Measurements from ENCODE around the gene TMC7.

TMC7 gene

DNA sequence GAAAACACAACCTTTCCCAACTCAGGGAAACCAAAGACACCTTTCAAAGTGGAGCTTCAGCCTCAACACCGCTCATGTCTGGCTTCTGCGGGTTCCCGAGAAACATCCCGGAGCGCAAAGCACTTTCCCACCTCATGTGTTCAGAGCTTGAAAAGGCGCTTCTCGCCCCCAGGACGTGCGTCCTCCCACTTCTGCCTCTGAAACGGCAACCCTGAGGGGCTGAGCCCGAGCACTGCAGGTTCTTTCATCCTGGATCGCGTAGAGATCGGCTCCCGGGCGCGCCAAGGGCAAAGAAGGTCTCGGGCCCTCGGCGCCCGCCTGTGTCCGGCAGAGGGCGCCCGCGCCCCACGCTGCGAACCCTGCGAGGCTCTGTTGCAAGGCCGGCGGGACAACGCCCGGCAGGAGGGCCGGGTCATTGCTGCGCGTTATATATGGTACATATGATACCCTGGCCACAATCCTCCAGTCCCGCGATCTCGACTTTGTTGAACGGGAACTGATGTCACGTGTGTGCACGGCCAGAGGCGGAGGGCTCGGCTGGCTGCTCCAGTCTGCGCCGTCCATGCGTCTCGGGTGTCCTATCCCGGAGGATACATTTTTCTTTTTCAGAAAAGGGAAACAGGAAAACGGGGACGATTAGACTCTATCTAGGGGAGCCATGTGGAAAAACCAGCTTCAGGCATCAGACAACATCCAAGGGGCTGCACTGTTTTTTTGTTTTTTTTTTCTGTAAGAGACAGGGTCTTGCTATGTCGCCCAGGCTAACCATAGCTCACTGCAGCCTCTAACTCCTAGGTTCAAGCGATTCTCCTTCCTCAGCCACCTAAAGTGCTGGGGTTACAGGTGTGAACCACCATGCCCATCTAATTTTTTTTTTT is 102.8 kb downstream of the TMC7 start:
- Histone ChIP-seq H3K27me3 (replicated peaks in 2 of 5; ENCODE audit: control insufficient read depth in 4 of 5, insufficient read depth in 5 of 5, low read length in 4 of 5) (peaks cover 0 to 9% (median 2%) of the 10 kb centered on the region in 5 experiments), H3K36me3 (ENCODE audit: control insufficient read depth in 4 of 4, insufficient read depth in 4 of 4, low read length in 3 of 4) (peaks cover 0 to 3% (median 2%) of the 10 kb centered on the region in 4 experiments), H3K4me1 (ENCODE audit: control extremely low read depth in 1 of 4, control insufficient read depth in 4 of 4, insufficient read depth in 4 of 4, low read length in 3 of 4) (peaks cover 3 to 14% (median 13%) of the 10 kb centered on the region in 4 experiments), H3K4me3 (ENCODE audit: control insufficient read depth in 1 of 7, extremely low read depth in 1 of 7, insufficient read depth in 4 of 7, low read depth in 2 of 7, low read length in 6 of 7) (peak overlapping the region; percentile 23 to 76 (median 52)), H3K9me3 (ENCODE audit: control extremely low read depth in 1 of 5, control insufficient read depth in 4 of 5, insufficient read depth in 2 of 5, low read depth in 1 of 5, low read length in 4 of 5) (no peaks in the 10 kb centered on the region), H3K27ac (ENCODE audit: insufficient read depth in 1 of 2, low read depth in 1 of 2, low read length in 2 of 2, poor library complexity in 1 of 2, severe bottlenecking in 2 of 2) (no peak overlapping the region)
- ChIA-PET CTCF (interaction anchor here (0.7 to 4.8 kb wide), 19 partner anchors 8 to 432 kb away, joined by 3 to 61 read pairs (median 4); no protein-coding TSS in a partner anchor), POLR2A (no interaction called here)
- WGBS (ENCODE audit: insufficient coverage), result 5% methylated on average over 43 of the region's 52 CpGs
- DNase-seq, result peak; percentile 68 to 82 (median 81)

DNA sequence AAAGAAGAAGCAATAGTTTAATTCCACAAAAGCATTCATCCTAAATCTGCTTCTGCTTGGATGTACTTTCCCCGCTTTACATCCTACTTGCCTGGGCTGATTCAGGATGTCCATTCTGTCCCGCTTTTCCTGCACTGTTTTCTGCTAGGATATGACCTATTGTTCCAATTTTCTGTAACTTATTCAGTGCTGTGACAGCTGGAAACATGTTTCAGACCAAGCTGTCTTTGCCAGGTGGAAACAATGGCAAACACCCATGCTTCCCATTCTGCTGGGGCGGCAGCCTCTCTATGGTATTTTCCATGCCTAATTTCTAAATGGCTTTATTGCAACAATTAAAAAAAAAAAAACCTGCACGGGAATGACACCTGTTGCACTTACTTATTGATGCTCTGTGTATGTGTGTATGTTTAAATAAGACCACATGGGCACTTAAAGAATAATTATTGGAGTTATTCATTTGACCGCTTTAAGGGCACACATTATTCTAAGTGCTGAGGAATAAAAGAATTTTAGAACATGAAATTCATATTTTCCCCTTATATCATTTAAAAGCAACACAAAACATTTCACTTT is 104.7 kb downstream of the TMC7 start:
- Histone ChIP-seq H3K4me3 (ENCODE audit: control insufficient read depth in 1 of 7, extremely low read depth in 1 of 7, insufficient read depth in 4 of 7, low read depth in 2 of 7, low read length in 6 of 7) (no peak overlapping the region), H3K27me3 (replicated peaks in 2 of 5; ENCODE audit: control insufficient read depth in 4 of 5, insufficient read depth in 5 of 5, low read length in 4 of 5) (peaks cover 0 to 9% (median 2%) of the 10 kb centered on the region in 5 experiments), H3K4me1 (ENCODE audit: control extremely low read depth in 1 of 4, control insufficient read depth in 4 of 4, insufficient read depth in 4 of 4, low read length in 3 of 4) (peaks cover 3 to 14% (median 13%) of the 10 kb centered on the region in 4 experiments), H3K36me3 (ENCODE audit: control insufficient read depth in 4 of 4, insufficient read depth in 4 of 4, low read length in 3 of 4) (no peaks in the 10 kb centered on the region), H3K9me3 (ENCODE audit: control extremely low read depth in 1 of 5, control insufficient read depth in 4 of 5, insufficient read depth in 2 of 5, low read depth in 1 of 5, low read length in 4 of 5) (no peaks in the 10 kb centered on the region), H3K27ac (ENCODE audit: insufficient read depth in 1 of 2, low read depth in 1 of 2, low read length in 2 of 2, poor library complexity in 1 of 2, severe bottlenecking in 2 of 2) (no peak overlapping the region)
- ChIA-PET POLR2A (no interaction called here), CTCF (interaction anchor here (0.8 to 4.8 kb wide), 3 partner anchors 16 to 90 kb away, joined by 3 to 61 read pairs (median 3); no protein-coding TSS in a partner anchor)
- WGBS (ENCODE audit: insufficient coverage), result 100% methylated on average over 2 of the region's 5 CpGs
- no peak for DNase-seq

DNA sequence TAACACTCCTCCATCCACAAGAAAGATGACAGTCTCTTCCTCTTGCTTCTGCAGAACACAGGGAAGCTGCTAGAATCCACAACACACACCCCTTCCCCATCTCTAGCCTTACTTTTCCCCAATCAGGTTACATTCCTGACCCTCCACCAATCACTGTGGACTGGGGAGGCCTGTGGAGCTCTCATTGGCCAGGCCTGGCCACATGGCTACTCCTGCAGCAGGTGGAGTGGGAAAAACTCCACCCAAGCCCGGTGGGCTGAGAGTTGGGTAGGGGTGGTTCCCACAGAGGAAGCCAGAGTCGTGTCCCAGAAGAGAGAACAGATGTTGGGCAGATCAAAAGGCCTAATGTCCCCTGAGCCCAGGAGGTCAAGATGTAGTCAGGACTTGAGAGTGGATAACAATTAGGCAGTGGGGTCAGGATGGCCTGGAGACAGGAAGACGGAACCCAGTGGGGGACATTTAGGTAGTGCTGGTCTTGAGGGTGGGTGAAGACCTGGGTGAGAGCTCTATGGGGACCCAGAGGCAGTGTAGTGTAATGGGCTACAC is 105.7 kb downstream of the TMC7 start:
- WGBS (ENCODE audit: insufficient coverage), result 96% methylated on average over 3 of the region's 3 CpGs
- no peak for DNase-seq
- no peak overlapping the region for H3K4me3 ChIP-seq (ENCODE audit: control insufficient read depth in 1 of 7, extremely low read depth in 1 of 7, insufficient read depth in 4 of 7, low read depth in 2 of 7, low read length in 6 of 7)
- no peak overlapping the region for H3K27ac ChIP-seq (ENCODE audit: insufficient read depth in 1 of 2, low read depth in 1 of 2, low read length in 2 of 2, poor library complexity in 1 of 2, severe bottlenecking in 2 of 2)
- no peaks in the 10 kb centered on the region for H3K36me3 ChIP-seq (ENCODE audit: control insufficient read depth in 4 of 4, insufficient read depth in 4 of 4, low read length in 3 of 4)
- H3K4me1 ChIP-seq (ENCODE audit: control extremely low read depth in 1 of 4, control insufficient read depth in 4 of 4, insufficient read depth in 4 of 4, low read length in 3 of 4), result peaks cover 3 to 14% (median 13%) of the 10 kb centered on the region in 4 experiments
- peaks cover 0 to 9% (median 2%) of the 10 kb centered on the region in 5 experiments for H3K27me3 ChIP-seq (replicated peaks in 2 of 5; ENCODE audit: control insufficient read depth in 4 of 5, insufficient read depth in 5 of 5, low read length in 4 of 5)
- ChIA-PET CTCF (interaction anchor here (0.8 kb wide), 1 partner anchor 21 kb away, joined by 3 read pairs; no protein-coding TSS in a partner anchor), POLR2A (no interaction called here)
- H3K9me3 ChIP-seq (ENCODE audit: control extremely low read depth in 1 of 5, control insufficient read depth in 4 of 5, insufficient read depth in 2 of 5, low read depth in 1 of 5, low read length in 4 of 5), result no peaks in the 10 kb centered on the region

DNA sequence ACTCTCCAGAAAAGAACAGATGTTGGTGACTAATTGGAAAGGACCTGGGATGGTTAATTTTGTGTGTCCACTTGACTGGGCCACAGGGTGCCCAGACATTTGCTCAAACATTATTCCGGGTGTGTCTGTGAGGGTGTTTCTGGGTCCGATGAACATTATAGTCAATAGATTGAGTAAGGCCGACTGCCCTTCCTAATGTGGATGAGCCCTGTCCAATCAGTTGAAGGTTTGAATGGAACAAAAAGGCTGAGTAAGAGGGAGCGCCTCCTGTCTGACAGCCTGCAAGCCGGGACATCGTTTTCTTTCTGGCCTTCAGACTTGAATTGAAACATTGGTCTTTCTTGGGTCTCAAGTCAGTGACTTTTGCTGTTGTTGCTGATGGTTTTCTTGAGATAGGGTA is 107.2 kb downstream of the TMC7 start:
- no peaks in the 10 kb centered on the region for H3K36me3 ChIP-seq (ENCODE audit: control insufficient read depth in 4 of 4, insufficient read depth in 4 of 4, low read length in 3 of 4)
- H3K27ac ChIP-seq (ENCODE audit: insufficient read depth in 1 of 2, low read depth in 1 of 2, low read length in 2 of 2, poor library complexity in 1 of 2, severe bottlenecking in 2 of 2), result no peak overlapping the region
- peaks cover 0 to 4% (median 0%) of the 10 kb centered on the region in 5 experiments for H3K27me3 ChIP-seq (replicated peaks in 2 of 5; ENCODE audit: control insufficient read depth in 4 of 5, insufficient read depth in 5 of 5, low read length in 4 of 5)
- WGBS (ENCODE audit: insufficient coverage), result 96% methylated on average over 5 of the region's 6 CpGs
- no peak overlapping the region for H3K4me3 ChIP-seq (ENCODE audit: control insufficient read depth in 1 of 7, extremely low read depth in 1 of 7, insufficient read depth in 4 of 7, low read depth in 2 of 7, low read length in 6 of 7)
- H3K9me3 ChIP-seq (ENCODE audit: control extremely low read depth in 1 of 5, control insufficient read depth in 4 of 5, insufficient read depth in 2 of 5, low read depth in 1 of 5, low read length in 4 of 5), result no peaks in the 10 kb centered on the region
- POLR2A ChIA-PET, result no interaction called here
- DNase-seq, result no peak
- H3K4me1 ChIP-seq (ENCODE audit: control extremely low read depth in 1 of 4, control insufficient read depth in 4 of 4, insufficient read depth in 4 of 4, low read length in 3 of 4), result peaks cover 3 to 9% (median 9%) of the 10 kb centered on the region in 4 experiments
- CTCF ChIA-PET, result no interaction called here

DNA sequence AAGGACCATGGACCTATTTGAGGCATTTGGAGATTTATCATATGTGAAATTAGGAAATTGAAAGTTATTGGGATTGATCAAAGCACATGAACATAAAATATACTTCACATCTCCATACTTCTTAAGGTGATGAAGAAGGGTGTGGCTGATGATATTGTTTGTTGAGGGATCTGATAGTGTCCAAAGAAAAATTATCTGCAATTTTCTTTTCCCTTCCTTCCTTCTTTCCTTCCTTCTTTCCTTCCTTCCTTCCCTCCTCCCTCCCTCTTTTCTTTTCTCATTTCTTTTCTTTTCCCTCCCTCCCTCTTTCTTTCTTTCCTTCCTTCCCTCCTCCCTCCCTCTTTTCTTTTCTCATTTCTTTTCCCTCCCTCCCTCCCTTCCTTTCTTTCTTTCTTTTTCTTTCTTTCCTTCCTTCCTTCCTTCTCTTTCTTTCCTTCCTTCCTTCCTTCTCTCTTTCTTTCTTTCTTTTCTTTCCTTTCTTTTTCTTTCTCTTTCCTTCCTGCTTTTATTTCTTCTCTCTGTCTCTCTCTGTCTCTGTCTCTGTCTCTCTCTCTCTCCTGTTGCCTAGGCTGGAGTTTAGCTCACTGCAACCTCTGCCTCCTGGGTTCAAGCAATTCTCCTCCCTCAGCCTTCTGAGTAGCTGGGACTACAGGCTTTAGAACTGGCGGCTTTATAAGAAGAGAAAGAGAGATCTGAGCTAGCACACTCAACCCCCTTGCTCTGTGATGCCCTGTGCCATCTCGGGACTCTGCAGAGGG is 109.1 kb downstream of the TMC7 start:
- ChIA-PET POLR2A (no interaction called here), CTCF (interaction anchor here (3.2 kb wide), 1 partner anchor 7 kb away, joined by 9 read pairs; no protein-coding TSS in a partner anchor)
- no CpG with 5 or more reads among the region's 2 CpGs for WGBS (ENCODE audit: insufficient coverage)
- Histone ChIP-seq H3K4me3 (ENCODE audit: control insufficient read depth in 1 of 7, extremely low read depth in 1 of 7, insufficient read depth in 4 of 7, low read depth in 2 of 7, low read length in 6 of 7) (no peak overlapping the region), H3K9me3 (ENCODE audit: control extremely low read depth in 1 of 5, control insufficient read depth in 4 of 5, insufficient read depth in 2 of 5, low read depth in 1 of 5, low read length in 4 of 5) (no peaks in the 10 kb centered on the region), H3K27me3 (replicated peaks in 2 of 5; ENCODE audit: control insufficient read depth in 4 of 5, insufficient read depth in 5 of 5, low read length in 4 of 5) (no peaks in the 10 kb centered on the region), H3K36me3 (ENCODE audit: control insufficient read depth in 4 of 4, insufficient read depth in 4 of 4, low read length in 3 of 4) (no peaks in the 10 kb centered on the region), H3K27ac (ENCODE audit: insufficient read depth in 1 of 2, low read depth in 1 of 2, low read length in 2 of 2, poor library complexity in 1 of 2, severe bottlenecking in 2 of 2) (no peak overlapping the region), H3K4me1 (ENCODE audit: control extremely low read depth in 1 of 4, control insufficient read depth in 4 of 4, insufficient read depth in 4 of 4, low read length in 3 of 4) (no peaks in the 10 kb centered on the region)
- no peak for DNase-seq

DNA sequence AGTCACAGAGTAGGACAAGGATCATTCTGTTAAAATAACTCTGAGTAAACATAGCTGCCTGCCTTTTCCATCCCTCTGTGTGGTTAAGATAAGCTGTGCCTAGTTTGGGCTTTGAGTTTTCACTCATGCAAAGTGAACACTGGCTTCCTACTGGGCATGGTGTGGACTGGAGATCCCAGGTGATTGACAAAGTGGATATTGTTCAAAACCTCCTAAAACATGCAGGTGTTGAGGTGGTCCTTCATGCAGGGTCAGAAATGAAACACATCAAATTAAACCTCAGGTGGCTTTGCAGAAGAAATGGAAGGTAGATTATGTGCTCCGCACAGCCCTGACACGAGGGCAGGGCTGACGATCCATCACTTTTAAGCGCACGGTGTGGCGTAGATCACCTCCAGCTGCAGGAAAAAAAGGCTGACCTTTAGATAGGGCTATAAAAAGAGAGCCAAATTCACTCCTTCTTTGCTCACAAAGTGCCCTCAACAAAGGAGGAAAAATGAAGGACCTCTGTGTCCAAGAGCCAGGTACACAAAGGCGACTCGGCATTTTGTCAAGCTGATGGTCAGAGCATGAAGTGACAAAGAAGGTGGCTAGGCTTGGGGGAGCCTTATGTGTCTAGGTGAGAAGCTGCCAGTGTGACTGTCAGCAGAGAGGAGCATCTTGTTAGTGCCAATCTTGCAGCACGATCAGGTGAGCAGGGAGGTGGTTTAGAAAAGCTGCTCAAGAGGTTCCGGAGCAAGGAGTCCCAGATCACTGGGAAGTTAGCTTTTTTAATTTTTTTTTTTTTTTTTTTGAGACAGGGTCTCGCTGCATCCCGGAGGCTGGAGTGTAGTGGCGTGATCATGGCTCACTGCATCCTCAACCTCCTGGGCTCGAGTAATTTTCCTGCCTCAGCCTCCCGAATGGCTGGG is 110.2 kb downstream of the TMC7 start:
- CTCF ChIA-PET, result interaction anchor here (1.1 to 3.2 kb wide), 6 partner anchors 8 to 463 kb away, joined by 3 to 12 read pairs (median 5); no protein-coding TSS in a partner anchor
- Histone ChIP-seq H3K27me3 (replicated peaks in 2 of 5; ENCODE audit: control insufficient read depth in 4 of 5, insufficient read depth in 5 of 5, low read length in 4 of 5) (no peaks in the 10 kb centered on the region), H3K4me3 (ENCODE audit: control insufficient read depth in 1 of 7, extremely low read depth in 1 of 7, insufficient read depth in 4 of 7, low read depth in 2 of 7, low read length in 6 of 7) (no peak overlapping the region), H3K9me3 (ENCODE audit: control extremely low read depth in 1 of 5, control insufficient read depth in 4 of 5, insufficient read depth in 2 of 5, low read depth in 1 of 5, low read length in 4 of 5) (no peaks in the 10 kb centered on the region), H3K36me3 (ENCODE audit: control insufficient read depth in 4 of 4, insufficient read depth in 4 of 4, low read length in 3 of 4) (no peaks in the 10 kb centered on the region), H3K27ac (ENCODE audit: insufficient read depth in 1 of 2, low read depth in 1 of 2, low read length in 2 of 2, poor library complexity in 1 of 2, severe bottlenecking in 2 of 2) (no peak overlapping the region), H3K4me1 (ENCODE audit: control extremely low read depth in 1 of 4, control insufficient read depth in 4 of 4, insufficient read depth in 4 of 4, low read length in 3 of 4) (no peaks in the 10 kb centered on the region)
- POLR2A ChIA-PET, result interaction anchor here (0.7 kb wide), 1 partner anchor 176 kb away, joined by 3 read pairs; no protein-coding TSS in a partner anchor
- 89% methylated on average over 15 of the region's 15 CpGs for WGBS (ENCODE audit: insufficient coverage)
- no peak for DNase-seq

Data from common myeloid progenitor, CD34-positive (primary cell).